ENCODE results near the gene RFX1. TPM values are rescaled to one million over a fixed set of nuclear protein-coding genes. Genes with fewer than 3 reads are reported as not detected.
A peak's percentile ranks its signal among the peaks of the same experiment; 100 is the strongest.

The RFX1 gene
- total and polyA plus RNA-seq, 2 experiments from 2014 or later = 8.9 to 11.8 TPM

GRCh38 chr19:13937479-13938300 lies 68.4 kb downstream of the RFX1 start:
- no peaks in the 10 kb centered on the region for H3K27me3 ChIP-seq (ENCODE audit: insufficient read depth)
- peak overlapping the region; percentile 26; the same call in 2 of the 3 replicates for H3K4me3 Mint-ChIP-seq
- peak; percentile 37 for DNase-seq (ENCODE audit: low spot score)
- peak overlapping the region; percentile 92 for H2AFZ ChIP-seq
- peaks cover 15% of the 10 kb centered on the region for H3F3A ChIP-seq (replicated peaks; ENCODE audit: low read depth)
- H3K9me3 Mint-ChIP-seq = peaks cover 3% of the 10 kb centered on the region; the same call in 2 of the 3 replicates
- no peaks in the 10 kb centered on the region for H4K20me1 ChIP-seq (replicated peaks; ENCODE audit: insufficient read depth)
- no peaks in the 10 kb centered on the region for H3K9me2 ChIP-seq (ENCODE audit: insufficient read depth)
- peaks cover 31% of the 10 kb centered on the region for H3K4me1 Mint-ChIP-seq
- H3K4me1 ChIP-seq (ENCODE audit: insufficient read depth) = peaks cover 14% of the 10 kb centered on the region; the same call in 1 of the 2 replicates
- no peaks in the 10 kb centered on the region for H3K79me2 ChIP-seq (replicated peaks; ENCODE audit: insufficient read depth)
- peaks cover 12% of the 10 kb centered on the region for H3K27me3 Mint-ChIP-seq (ENCODE audit: insufficient read depth, low read depth, poor library complexity)
- H3K27ac Mint-ChIP-seq = no peak overlapping the region; the same call in 1 of the 2 replicates
- H3K4me2 ChIP-seq = peak overlapping the region; percentile 60; the same call in 1 of the 2 replicates
- no peaks in the 10 kb centered on the region; the same call in 2 of the 3 replicates for H3K36me3 Mint-ChIP-seq (ENCODE audit: low read depth)
- peak; percentile 7 for ATAC-seq
- TF ChIP-seq REST (IDR thresholded peaks at IDR 0.05; ENCODE audit: unreplicated experiment) = no peak
- TF ChIP-seq EZH2phosphoT487 (IDR thresholded peaks at IDR 0.05; ENCODE audit: unreplicated experiment) = no peak
- no peak for TF ChIP-seq JUNB (IDR thresholded peaks at IDR 0.05; ENCODE audit: unreplicated experiment)
- TF ChIP-seq ETS1 (IDR thresholded peaks at IDR 0.05) = no peak
- peak overlapping the region; percentile 42; the same call in 1 of the 2 replicates for H3K4me3 ChIP-seq
- no peak overlapping the region for H3K27ac ChIP-seq (ENCODE audit: low read depth)
- no peaks in the 10 kb centered on the region for H3K36me3 ChIP-seq (ENCODE audit: insufficient read depth)

- Histone ChIP-seq H3K27me3 (ENCODE audit: insufficient read depth) (no peaks in the 10 kb centered on the region), H2AFZ (no peak overlapping the region), H3K4me2 (peak overlapping the region; percentile 48; the same call in 1 of the 2 replicates), H3K27ac (ENCODE audit: low read depth) (no peak overlapping the region), H3K4me1 (ENCODE audit: insufficient read depth) (peaks cover 14% of the 10 kb centered on the region; the same call in 1 of the 2 replicates), H3K4me3 (no peak overlapping the region), H4K20me1 (replicated peaks; ENCODE audit: insufficient read depth) (no peaks in the 10 kb centered on the region), H3K9me2 (ENCODE audit: insufficient read depth) (no peaks in the 10 kb centered on the region), H3K36me3 (ENCODE audit: insufficient read depth) (no peaks in the 10 kb centered on the region), H3K79me2 (replicated peaks; ENCODE audit: insufficient read depth) (no peaks in the 10 kb centered on the region), H3F3A (replicated peaks; ENCODE audit: low read depth) (peaks cover 15% of the 10 kb centered on the region)
- peak; percentile 81 for DNase-seq (ENCODE audit: low spot score)
- Mint-ChIP-seq H3K4me1 (peaks cover 31% of the 10 kb centered on the region), H3K27ac (no peak overlapping the region; the same call in 1 of the 2 replicates), H3K27me3 (ENCODE audit: insufficient read depth, low read depth, poor library complexity) (peaks cover 9% of the 10 kb centered on the region), H3K9me3 (no peaks in the 10 kb centered on the region; the same call in 2 of the 3 replicates), H3K36me3 (ENCODE audit: low read depth) (no peaks in the 10 kb centered on the region; the same call in 2 of the 3 replicates), H3K4me3 (no peak overlapping the region)
- peak; percentile 61 for ATAC-seq
- TF ChIP-seq, protein P1, sequence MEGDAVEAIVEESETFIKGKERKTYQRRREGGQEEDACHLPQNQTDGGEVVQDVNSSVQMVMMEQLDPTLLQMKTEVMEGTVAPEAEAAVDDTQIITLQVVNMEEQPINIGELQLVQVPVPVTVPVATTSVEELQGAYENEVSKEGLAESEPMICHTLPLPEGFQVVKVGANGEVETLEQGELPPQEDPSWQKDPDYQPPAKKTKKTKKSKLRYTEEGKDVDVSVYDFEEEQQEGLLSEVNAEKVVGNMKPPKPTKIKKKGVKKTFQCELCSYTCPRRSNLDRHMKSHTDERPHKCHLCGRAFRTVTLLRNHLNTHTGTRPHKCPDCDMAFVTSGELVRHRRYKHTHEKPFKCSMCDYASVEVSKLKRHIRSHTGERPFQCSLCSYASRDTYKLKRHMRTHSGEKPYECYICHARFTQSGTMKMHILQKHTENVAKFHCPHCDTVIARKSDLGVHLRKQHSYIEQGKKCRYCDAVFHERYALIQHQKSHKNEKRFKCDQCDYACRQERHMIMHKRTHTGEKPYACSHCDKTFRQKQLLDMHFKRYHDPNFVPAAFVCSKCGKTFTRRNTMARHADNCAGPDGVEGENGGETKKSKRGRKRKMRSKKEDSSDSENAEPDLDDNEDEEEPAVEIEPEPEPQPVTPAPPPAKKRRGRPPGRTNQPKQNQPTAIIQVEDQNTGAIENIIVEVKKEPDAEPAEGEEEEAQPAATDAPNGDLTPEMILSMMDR (conservative IDR thresholded peaks at IDR 0.05; ENCODE audit: low read depth in 2 of 2) = no peak
- TF ChIP-seq ZNF331 (CRISPR knock-in tag; IDR thresholded peaks at IDR 0.05; ENCODE audit: low read depth) (no peak), ETS1 (IDR thresholded peaks at IDR 0.05) (no peak), NANOG (IDR thresholded peaks at IDR 0.05; ENCODE audit: borderline replicate concordance) (no peak), EZH2 (IDR thresholded peaks at IDR 0.05; ENCODE audit: low read depth, unreplicated experiment) (no peak), POLR2AphosphoS5 (IDR thresholded peaks at IDR 0.05; ENCODE audit: low read depth) (no peak), REST (IDR thresholded peaks at IDR 0.05; ENCODE audit: unreplicated experiment) (no peak)
Measured at GRCh38 chr19:13935765-13936510, 70.2 kb downstream of the RFX1 start.
